Measurements from ENCODE around the gene PHF8.

PHF8 gene

GRCh38 chrX:54064564-54064963 lies 20.3 kb upstream of the PHF8 start:
- no peak overlapping the region for H3K4me3 ChIP-seq (ENCODE audit: extremely low read depth, insufficient read depth, low read length, poor library complexity, severe bottlenecking)
- no peaks in the 10 kb centered on the region for H3K4me1 ChIP-seq (ENCODE audit: control insufficient read depth, insufficient read depth, low read length, poor library complexity, severe bottlenecking)
- H3K9me3 ChIP-seq (ENCODE audit: control insufficient read depth, low read length): no peaks in the 10 kb centered on the region
- H3K36me3 ChIP-seq (ENCODE audit: control insufficient read depth, insufficient read depth, low read length): no peaks in the 10 kb centered on the region
- no CpG with 5 or more reads among the region's 3 CpGs for WGBS, 2 experiments (ENCODE audit: insufficient coverage in 2 of 2)
- peak overlapping the region; percentile 29 for H3K27ac ChIP-seq (ENCODE audit: low read depth, low read length, severe bottlenecking)

DNA sequence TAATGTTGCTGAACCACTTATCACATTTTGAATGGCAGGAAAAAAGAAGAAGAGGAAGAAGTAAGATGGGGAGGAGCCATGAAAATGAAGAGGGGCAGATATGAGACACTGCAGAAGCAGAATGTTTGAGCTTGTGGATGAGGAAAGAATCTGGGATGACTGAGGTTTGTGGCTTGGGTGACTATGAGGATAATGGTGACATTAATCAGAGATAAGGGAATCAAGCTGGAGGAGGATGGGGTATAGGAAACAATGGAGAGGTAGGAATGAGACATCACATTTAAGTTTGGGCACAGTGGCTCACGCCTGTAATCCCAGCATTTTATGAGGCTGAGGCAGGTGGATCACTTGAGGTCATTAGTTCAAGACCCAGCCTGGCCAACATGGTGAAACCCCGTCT lies 19.1 kb upstream of the PHF8 start:
- 83% methylated on average over 1 to 2 of the region's 2 CpGs for WGBS, 2 experiments (ENCODE audit: insufficient coverage in 2 of 2)

DNA sequence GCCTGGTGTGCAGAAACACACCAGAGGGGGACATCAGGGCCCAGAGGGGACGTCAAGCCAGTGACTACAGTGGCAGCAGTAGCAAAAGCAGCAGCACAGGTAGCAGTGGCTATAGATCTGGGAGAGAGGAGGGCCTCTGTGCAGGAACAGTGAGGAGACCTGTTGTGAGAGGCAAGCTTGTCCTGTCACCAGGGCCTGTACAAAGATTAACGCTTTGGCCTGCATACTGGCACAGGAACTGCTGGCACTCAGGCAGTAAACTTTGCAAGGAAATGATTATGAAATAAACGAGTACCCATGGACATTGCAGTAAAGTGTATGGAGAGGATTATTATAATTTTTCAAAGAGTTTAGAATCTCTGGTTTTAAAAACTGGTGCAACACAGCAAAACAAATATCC lies 5.5 kb upstream of the PHF8 start:
- Histone ChIP-seq H3K4me1 (ENCODE audit: control insufficient read depth, insufficient read depth, low read length, poor library complexity, severe bottlenecking) (peaks cover 5% of the 10 kb centered on the region), H3K36me3 (ENCODE audit: control insufficient read depth, insufficient read depth, low read length) (no peaks in the 10 kb centered on the region), H3K9me3 (ENCODE audit: control insufficient read depth, low read length) (no peaks in the 10 kb centered on the region), H3K27ac (ENCODE audit: low read depth, low read length, severe bottlenecking) (no peak overlapping the region), H3K4me3 (ENCODE audit: extremely low read depth, insufficient read depth, low read length, poor library complexity, severe bottlenecking) (no peak overlapping the region)
- 50 to 80% methylated on average over 1 of the region's 3 CpGs for WGBS, 2 experiments (ENCODE audit: insufficient coverage in 2 of 2)

More for the DNA sequence above, 19.1 kb upstream of the PHF8 start:
- H3K36me3 ChIP-seq (ENCODE audit: control insufficient read depth, insufficient read depth, low read length): no peaks in the 10 kb centered on the region
- no peak overlapping the region for H3K4me3 ChIP-seq (ENCODE audit: extremely low read depth, insufficient read depth, low read length, poor library complexity, severe bottlenecking)
- no peaks in the 10 kb centered on the region for H3K9me3 ChIP-seq (ENCODE audit: control insufficient read depth, low read length)
- H3K27ac ChIP-seq (ENCODE audit: low read depth, low read length, severe bottlenecking): no peak overlapping the region
- H3K4me1 ChIP-seq (ENCODE audit: control insufficient read depth, insufficient read depth, low read length, poor library complexity, severe bottlenecking): no peaks in the 10 kb centered on the region

DNA sequence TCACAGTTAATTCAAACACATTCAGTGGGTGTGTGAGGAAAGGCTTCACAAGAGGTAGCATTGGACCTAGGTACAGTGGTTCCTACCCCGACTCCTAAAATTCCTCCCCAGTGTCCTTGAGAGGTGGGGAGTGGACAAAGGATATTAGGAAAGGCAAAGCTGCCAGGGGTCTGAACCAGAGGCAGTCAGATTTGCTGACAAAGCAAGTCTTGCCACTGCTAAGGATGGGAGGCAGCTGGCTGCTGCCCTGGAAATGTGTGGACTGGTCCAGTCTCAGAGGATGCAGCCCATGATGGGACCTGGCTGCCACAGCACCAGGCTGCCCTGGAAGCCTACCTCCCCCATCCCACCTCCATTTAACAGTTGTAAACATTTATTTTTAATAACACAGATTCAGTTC lies 4.1 kb upstream of the PHF8 start:
- Histone ChIP-seq H3K4me1 (ENCODE audit: control insufficient read depth, insufficient read depth, low read length, poor library complexity, severe bottlenecking) (peaks cover 5% of the 10 kb centered on the region), H3K27ac (ENCODE audit: low read depth, low read length, severe bottlenecking) (no peak overlapping the region), H3K36me3 (ENCODE audit: control insufficient read depth, insufficient read depth, low read length) (no peaks in the 10 kb centered on the region), H3K4me3 (ENCODE audit: extremely low read depth, insufficient read depth, low read length, poor library complexity, severe bottlenecking) (no peak overlapping the region), H3K9me3 (ENCODE audit: control insufficient read depth, low read length) (no peaks in the 10 kb centered on the region)
- WGBS, 2 experiments (ENCODE audit: insufficient coverage in 2 of 2): no CpG with 5 or more reads among the region's 1 CpG

- Histone ChIP-seq H3K4me1 (ENCODE audit: control insufficient read depth, insufficient read depth, low read length, poor library complexity, severe bottlenecking) (peaks cover 5% of the 10 kb centered on the region), H3K27ac (ENCODE audit: low read depth, low read length, severe bottlenecking) (peak overlapping the region; percentile 96), H3K36me3 (ENCODE audit: control insufficient read depth, insufficient read depth, low read length) (peaks cover 10% of the 10 kb centered on the region), H3K9me3 (ENCODE audit: control insufficient read depth, low read length) (no peaks in the 10 kb centered on the region), H3K4me3 (ENCODE audit: extremely low read depth, insufficient read depth, low read length, poor library complexity, severe bottlenecking) (no peak overlapping the region)
- 97% methylated on average over 9 of the region's 12 CpGs for WGBS, 2 experiments (ENCODE audit: insufficient coverage in 2 of 2)
Observed at GRCh38 chrX:54045563-54046228, 1.4 kb upstream of the PHF8 start.

- H3K27ac ChIP-seq (ENCODE audit: low read depth, low read length, severe bottlenecking): peak overlapping the region; percentile 96
- H3K4me3 ChIP-seq (ENCODE audit: extremely low read depth, insufficient read depth, low read length, poor library complexity, severe bottlenecking): peak overlapping the region; percentile 57
- WGBS, 2 experiments (ENCODE audit: insufficient coverage in 2 of 2): 4% methylated on average over 5 of the region's 10 CpGs; no CpG with 5 or more reads in 1 of the 2 experiments
- H3K36me3 ChIP-seq (ENCODE audit: control insufficient read depth, insufficient read depth, low read length): peaks cover 18% of the 10 kb centered on the region
- H3K9me3 ChIP-seq (ENCODE audit: control insufficient read depth, low read length): no peaks in the 10 kb centered on the region
- H3K4me1 ChIP-seq (ENCODE audit: control insufficient read depth, insufficient read depth, low read length, poor library complexity, severe bottlenecking): peaks cover 5% of the 10 kb centered on the region
Observed at GRCh38 chrX:54044877-54045338, 635 bp upstream of the PHF8 start.

DNA sequence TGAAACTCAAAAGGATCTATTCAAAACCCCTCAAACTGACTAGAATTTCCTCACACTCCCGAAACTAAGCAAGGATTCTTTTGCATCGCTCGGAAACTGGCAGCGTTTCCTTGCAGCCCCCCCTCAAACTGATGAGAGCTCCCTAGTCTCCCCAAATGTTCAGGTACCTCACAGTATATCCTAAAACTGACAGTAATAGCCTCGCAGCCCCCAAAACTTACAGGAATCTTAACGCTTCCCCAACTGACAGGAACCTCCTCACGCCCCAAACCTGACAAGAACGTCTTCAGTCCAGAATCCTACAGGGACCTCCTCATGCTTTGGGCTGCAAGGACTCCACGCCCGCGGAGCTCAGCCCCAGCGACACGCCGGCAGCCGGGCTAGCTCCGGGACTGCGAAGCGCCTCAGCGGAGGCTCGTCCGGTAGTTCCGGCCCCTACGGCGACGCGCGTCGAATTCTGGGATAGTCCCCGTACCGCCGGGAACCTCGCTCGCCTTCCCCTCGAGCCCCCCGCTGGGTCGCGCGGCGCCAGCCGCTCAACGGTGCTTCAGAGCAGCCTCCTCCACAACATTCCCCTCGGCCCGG lies 640 bp downstream of the PHF8 start:
- Histone ChIP-seq H3K9me3 (ENCODE audit: control insufficient read depth, low read length) (no peaks in the 10 kb centered on the region), H3K27ac (ENCODE audit: low read depth, low read length, severe bottlenecking) (peak overlapping the region; percentile 96), H3K4me3 (ENCODE audit: extremely low read depth, insufficient read depth, low read length, poor library complexity, severe bottlenecking) (peak overlapping the region; percentile 57), H3K36me3 (ENCODE audit: control insufficient read depth, insufficient read depth, low read length) (peaks cover 25% of the 10 kb centered on the region), H3K4me1 (ENCODE audit: control insufficient read depth, insufficient read depth, low read length, poor library complexity, severe bottlenecking) (peaks cover 5% of the 10 kb centered on the region)
- WGBS, 2 experiments (ENCODE audit: insufficient coverage in 2 of 2): 0 to 1% methylated on average over 11 to 23 of the region's 43 CpGs

DNA sequence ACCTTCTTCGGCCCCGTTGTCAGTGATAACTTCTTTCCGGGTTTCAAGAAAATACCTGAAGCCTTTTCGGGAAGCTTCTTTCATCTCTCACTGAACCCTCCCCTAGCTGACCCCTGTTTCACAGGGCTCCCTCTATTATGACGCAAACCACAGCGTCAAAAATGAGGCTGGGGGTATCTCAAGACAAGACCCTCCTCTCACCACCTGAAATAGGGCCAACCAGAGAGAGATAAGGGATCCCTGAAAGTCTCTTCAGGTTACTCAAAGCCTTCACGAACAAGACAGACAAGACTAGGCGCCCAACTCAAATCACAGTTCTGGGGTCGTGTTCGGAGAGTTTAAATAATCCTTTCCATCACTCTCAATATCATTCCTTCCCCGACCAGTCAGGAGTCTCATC lies 1.2 kb downstream of the PHF8 start:
- Histone ChIP-seq H3K4me1 (ENCODE audit: control insufficient read depth, insufficient read depth, low read length, poor library complexity, severe bottlenecking) (peaks cover 5% of the 10 kb centered on the region), H3K36me3 (ENCODE audit: control insufficient read depth, insufficient read depth, low read length) (peaks cover 26% of the 10 kb centered on the region), H3K9me3 (ENCODE audit: control insufficient read depth, low read length) (no peaks in the 10 kb centered on the region), H3K27ac (ENCODE audit: low read depth, low read length, severe bottlenecking) (peak overlapping the region; percentile 96), H3K4me3 (ENCODE audit: extremely low read depth, insufficient read depth, low read length, poor library complexity, severe bottlenecking) (peak overlapping the region; percentile 57)
- 0% methylated on average over 1 of the region's 11 CpGs for WGBS, 2 experiments (ENCODE audit: insufficient coverage in 2 of 2)

GRCh38 chrX:54042609-54043021 lies 1.7 kb downstream of the PHF8 start:
- Histone ChIP-seq H3K36me3 (ENCODE audit: control insufficient read depth, insufficient read depth, low read length) (peaks cover 30% of the 10 kb centered on the region), H3K27ac (ENCODE audit: low read depth, low read length, severe bottlenecking) (no peak overlapping the region)
- 0 to 2% methylated on average over 4 to 10 of the region's 26 CpGs for WGBS, 2 experiments (ENCODE audit: insufficient coverage in 2 of 2)

DNA sequence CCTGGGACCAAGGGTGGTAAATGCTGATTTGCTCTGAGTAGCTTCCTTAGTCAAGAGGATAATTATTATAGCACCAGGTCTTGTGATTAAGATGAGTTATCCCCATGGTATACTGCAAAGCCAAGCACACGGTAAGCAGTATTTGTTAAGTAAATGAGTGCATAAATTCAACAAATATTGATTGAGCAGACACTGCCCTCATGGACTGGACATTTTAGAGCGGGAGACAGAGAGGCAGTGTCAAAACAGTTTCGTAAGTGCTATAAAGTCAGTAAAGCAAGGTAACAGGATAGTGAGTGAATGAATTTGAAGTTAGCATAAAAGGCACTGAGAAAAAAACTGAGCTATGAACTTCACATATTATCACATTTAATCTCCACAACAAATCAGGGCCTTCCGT lies 13.9 kb downstream of the PHF8 start:
- WGBS, 2 experiments (ENCODE audit: insufficient coverage in 2 of 2): 90 to 100% methylated on average over 1 to 2 of the region's 4 CpGs
- no peak overlapping the region for H3K27ac ChIP-seq (ENCODE audit: low read depth, low read length, severe bottlenecking)
- H3K36me3 ChIP-seq (ENCODE audit: control insufficient read depth, insufficient read depth, low read length): peaks cover 29% of the 10 kb centered on the region
- peaks cover 4% of the 10 kb centered on the region for H3K4me1 ChIP-seq (ENCODE audit: control insufficient read depth, insufficient read depth, low read length, poor library complexity, severe bottlenecking)
- no peaks in the 10 kb centered on the region for H3K9me3 ChIP-seq (ENCODE audit: control insufficient read depth, low read length)
- H3K4me3 ChIP-seq (ENCODE audit: extremely low read depth, insufficient read depth, low read length, poor library complexity, severe bottlenecking): no peak overlapping the region

More at GRCh38 chrX:54042609-54043021, 1.7 kb downstream of the PHF8 start:
- Histone ChIP-seq H3K9me3 (ENCODE audit: control insufficient read depth, low read length) (no peaks in the 10 kb centered on the region), H3K4me1 (ENCODE audit: control insufficient read depth, insufficient read depth, low read length, poor library complexity, severe bottlenecking) (peaks cover 5% of the 10 kb centered on the region), H3K4me3 (ENCODE audit: extremely low read depth, insufficient read depth, low read length, poor library complexity, severe bottlenecking) (peak overlapping the region; percentile 57)

DNA sequence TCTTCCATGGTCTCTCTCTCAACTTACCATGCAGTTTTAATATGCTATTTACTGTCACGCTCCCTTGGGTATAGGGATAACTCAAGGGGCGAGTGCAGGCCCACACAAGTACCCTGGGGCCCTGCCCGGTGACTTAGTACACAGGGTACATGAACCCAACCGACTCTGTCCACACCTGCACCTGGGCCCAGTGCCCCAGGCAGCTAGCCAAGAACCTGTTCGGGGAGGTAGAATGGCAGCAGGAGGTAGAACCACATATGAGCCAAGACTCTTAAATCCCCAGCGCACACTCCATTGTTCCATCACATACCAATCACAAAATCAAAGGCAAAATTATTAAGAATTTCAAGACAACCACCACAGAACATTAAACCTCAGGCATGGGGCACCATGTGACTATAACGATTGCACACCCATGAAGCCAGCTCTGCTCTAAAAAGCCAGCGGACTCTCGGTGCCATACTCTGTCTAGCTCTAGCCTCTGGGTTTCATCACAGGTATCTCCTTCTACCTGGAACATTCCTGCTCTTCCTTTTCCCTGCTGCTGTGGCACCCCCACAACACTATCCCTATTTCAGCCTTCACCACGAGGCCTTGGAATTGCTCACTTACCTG lies 14.6 kb downstream of the PHF8 start:
- 100% methylated on average over 3 to 4 of the region's 10 CpGs for WGBS, 2 experiments (ENCODE audit: insufficient coverage in 2 of 2)
- H3K4me1 ChIP-seq (ENCODE audit: control insufficient read depth, insufficient read depth, low read length, poor library complexity, severe bottlenecking): peaks cover 4% of the 10 kb centered on the region
- H3K27ac ChIP-seq (ENCODE audit: low read depth, low read length, severe bottlenecking): no peak overlapping the region
- peaks cover 27% of the 10 kb centered on the region for H3K36me3 ChIP-seq (ENCODE audit: control insufficient read depth, insufficient read depth, low read length)
- H3K4me3 ChIP-seq (ENCODE audit: extremely low read depth, insufficient read depth, low read length, poor library complexity, severe bottlenecking): no peak overlapping the region
- no peaks in the 10 kb centered on the region for H3K9me3 ChIP-seq (ENCODE audit: control insufficient read depth, low read length)

Measured in mesodermal cell (in vitro differentiated cells).